Breast epithelium (tissue), 3 donors: Measurements from ENCODE around the gene MAZ.

Source experiments
- POLR2AphosphoS5 ChIP-seq, 3 donors: sonication (generic); formaldehyde crosslinking; IDR thresholded peaks; one replicate each; pipeline ENCODE4 v1.6.1; 2017; ENCODE audit warnings: antibody characterized with exemption in 3 of 3
- TF ChIP-seq, protein P1 (sequence below), 3 donors: fragments of 450-650 bp; IDR thresholded peaks; one replicate each; pipeline ENCODE4 v1.5.1; 2016 to 2017; ENCODE audit warnings: antibody characterized with exemption in 3 of 3, mild to moderate bottlenecking in 3 of 3, moderate library complexity in 3 of 3

GRCh38 chr16:29819506-29819905 lies 13.2 kb downstream of the MAZ start:
- TF ChIP-seq, protein P1, sequence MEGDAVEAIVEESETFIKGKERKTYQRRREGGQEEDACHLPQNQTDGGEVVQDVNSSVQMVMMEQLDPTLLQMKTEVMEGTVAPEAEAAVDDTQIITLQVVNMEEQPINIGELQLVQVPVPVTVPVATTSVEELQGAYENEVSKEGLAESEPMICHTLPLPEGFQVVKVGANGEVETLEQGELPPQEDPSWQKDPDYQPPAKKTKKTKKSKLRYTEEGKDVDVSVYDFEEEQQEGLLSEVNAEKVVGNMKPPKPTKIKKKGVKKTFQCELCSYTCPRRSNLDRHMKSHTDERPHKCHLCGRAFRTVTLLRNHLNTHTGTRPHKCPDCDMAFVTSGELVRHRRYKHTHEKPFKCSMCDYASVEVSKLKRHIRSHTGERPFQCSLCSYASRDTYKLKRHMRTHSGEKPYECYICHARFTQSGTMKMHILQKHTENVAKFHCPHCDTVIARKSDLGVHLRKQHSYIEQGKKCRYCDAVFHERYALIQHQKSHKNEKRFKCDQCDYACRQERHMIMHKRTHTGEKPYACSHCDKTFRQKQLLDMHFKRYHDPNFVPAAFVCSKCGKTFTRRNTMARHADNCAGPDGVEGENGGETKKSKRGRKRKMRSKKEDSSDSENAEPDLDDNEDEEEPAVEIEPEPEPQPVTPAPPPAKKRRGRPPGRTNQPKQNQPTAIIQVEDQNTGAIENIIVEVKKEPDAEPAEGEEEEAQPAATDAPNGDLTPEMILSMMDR (IDR thresholded peaks at IDR 0.05) = no peak
- no peak for TF ChIP-seq POLR2AphosphoS5 (IDR thresholded peaks at IDR 0.05)
